ENCODE results near the gene PEX5L. TPM values are rescaled to one million over a fixed set of nuclear protein-coding genes. Genes with fewer than 3 reads are reported as not detected.

The PEX5L gene
- polyA plus RNA-seq, 1 donor from 2014 or later = 1.0 TPM

DNA sequence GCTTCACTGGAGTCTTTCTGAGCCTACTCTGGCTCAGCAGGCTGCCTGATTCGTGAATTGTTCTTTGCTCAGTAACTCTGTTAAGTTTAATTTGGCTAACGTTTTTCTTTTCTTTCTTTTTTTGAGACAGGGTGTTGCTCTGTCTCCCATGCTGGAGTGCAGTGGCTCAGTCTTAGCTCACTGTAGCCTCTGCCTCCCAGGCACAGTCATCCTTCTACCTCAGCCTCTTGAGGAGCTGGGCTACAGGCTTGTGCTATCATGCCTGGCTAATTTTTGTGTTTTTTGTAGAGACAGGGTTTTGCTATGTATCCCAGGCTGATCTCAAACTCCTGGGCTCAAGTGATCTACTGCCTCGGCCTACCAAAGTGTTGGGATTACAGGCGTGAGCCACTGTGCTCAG, 165.0 kb downstream of the PEX5L start:
- no peaks in the 10 kb centered on the region for H3K9me2 ChIP-seq (ENCODE audit: insufficient read depth, low read length)
- H3F3A ChIP-seq (ENCODE audit: insufficient read depth, low read length, poor library complexity, severe bottlenecking) = no peaks in the 10 kb centered on the region
- no peaks in the 10 kb centered on the region for H3K27me3 ChIP-seq (ENCODE audit: insufficient read depth, low read depth, low read length)
- no peak overlapping the region for H2AFZ ChIP-seq (ENCODE audit: low read depth, low read length)
- H3K36me3 ChIP-seq (ENCODE audit: insufficient read depth, low read length) = no peaks in the 10 kb centered on the region
- no peaks in the 10 kb centered on the region for H3K79me2 ChIP-seq (replicated peaks; ENCODE audit: insufficient read depth, low read length)
- no peak overlapping the region for H3K4me3 ChIP-seq (ENCODE audit: low read length)
- no peak overlapping the region for H3K27ac ChIP-seq (ENCODE audit: low read length)
- no peak overlapping the region for H3K4me2 ChIP-seq (ENCODE audit: low read length)
- H4K20me1 ChIP-seq (ENCODE audit: insufficient read depth) = no peaks in the 10 kb centered on the region
- H3K9ac ChIP-seq (ENCODE audit: low read length) = no peak overlapping the region
- H3K9me3 ChIP-seq (ENCODE audit: low read length) = no peaks in the 10 kb centered on the region
- TF ChIP-seq REST (IDR thresholded peaks at IDR 0.05; ENCODE audit: borderline replicate concordance) = no peak
- no peak for TF ChIP-seq EP300 (conservative IDR thresholded peaks at IDR 0.05; ENCODE audit: poor library complexity, severe bottlenecking)
- no peak for TF ChIP-seq POLR2AphosphoS5 (IDR thresholded peaks at IDR 0.05)
- TF ChIP-seq CTCF (IDR thresholded peaks at IDR 0.05; ENCODE audit: poor library complexity, severe bottlenecking) = no peak
- no peak for TF ChIP-seq MXI1 (conservative IDR thresholded peaks at IDR 0.05; ENCODE audit: poor library complexity, severe bottlenecking)
- TF ChIP-seq TAF1 (IDR thresholded peaks at IDR 0.05; ENCODE audit: low read depth) = no peak
- TF ChIP-seq SMC3 (conservative IDR thresholded peaks at IDR 0.05; ENCODE audit: poor library complexity) = no peak
- no peak for TF ChIP-seq EZH2 (IDR thresholded peaks at IDR 0.05; ENCODE audit: borderline replicate concordance, insufficient read depth, low read length, poor library complexity, severe bottlenecking)
- no peak for TF ChIP-seq RAD21 (conservative IDR thresholded peaks at IDR 0.05)

GRCh38 chr3:179868715-179869114, 168.0 kb downstream of the PEX5L start:
- Histone ChIP-seq H4K20me1 (ENCODE audit: insufficient read depth) (no peaks in the 10 kb centered on the region), H3K27ac (ENCODE audit: low read length) (no peak overlapping the region), H3K9ac (ENCODE audit: low read length) (no peak overlapping the region), H3K27me3 (ENCODE audit: insufficient read depth, low read depth, low read length) (no peaks in the 10 kb centered on the region), H3K9me2 (ENCODE audit: insufficient read depth, low read length) (no peaks in the 10 kb centered on the region), H3F3A (ENCODE audit: insufficient read depth, low read length, poor library complexity, severe bottlenecking) (no peaks in the 10 kb centered on the region), H2AFZ (ENCODE audit: low read depth, low read length) (no peak overlapping the region), H3K36me3 (ENCODE audit: insufficient read depth, low read length) (no peaks in the 10 kb centered on the region), H3K79me2 (replicated peaks; ENCODE audit: insufficient read depth, low read length) (no peaks in the 10 kb centered on the region), H3K9me3 (ENCODE audit: low read length) (no peaks in the 10 kb centered on the region), H3K4me3 (ENCODE audit: low read length) (no peak overlapping the region), H3K4me2 (ENCODE audit: low read length) (no peak overlapping the region)
- TF ChIP-seq EP300 (conservative IDR thresholded peaks at IDR 0.05; ENCODE audit: poor library complexity, severe bottlenecking) (no peak), RAD21 (conservative IDR thresholded peaks at IDR 0.05) (no peak), POLR2AphosphoS5 (IDR thresholded peaks at IDR 0.05) (no peak), MXI1 (conservative IDR thresholded peaks at IDR 0.05; ENCODE audit: poor library complexity, severe bottlenecking) (no peak), CTCF (IDR thresholded peaks at IDR 0.05; ENCODE audit: poor library complexity, severe bottlenecking) (no peak), SMC3 (conservative IDR thresholded peaks at IDR 0.05; ENCODE audit: poor library complexity) (no peak), EZH2 (IDR thresholded peaks at IDR 0.05; ENCODE audit: borderline replicate concordance, insufficient read depth, low read length, poor library complexity, severe bottlenecking) (no peak), REST (IDR thresholded peaks at IDR 0.05; ENCODE audit: borderline replicate concordance) (no peak), TAF1 (IDR thresholded peaks at IDR 0.05; ENCODE audit: low read depth) (no peak)
